GM04504 (cell line): ENCODE data around the gene KRTAP10-9.
"Not testable (repeated sequence)": the region's sequence is repeated elsewhere in the genome, so short reads cannot be mapped to it uniquely, and the experiment has no call there.

ENCODE experiments used
- DNase-seq: peaks from one replicate; pipeline ENCODE4 v3.0.0-alpha.2; 2012; ENCODE audit warnings: low read depth

KRTAP10-9 gene

GRCh38 chr21:44643741-44644310, 16.9 kb downstream of the KRTAP10-9 start:
- DNase-seq, result no peak

GRCh38 chr21:44644878-44645277, 18.0 kb downstream of the KRTAP10-9 start:
- no peak for DNase-seq

DNA sequence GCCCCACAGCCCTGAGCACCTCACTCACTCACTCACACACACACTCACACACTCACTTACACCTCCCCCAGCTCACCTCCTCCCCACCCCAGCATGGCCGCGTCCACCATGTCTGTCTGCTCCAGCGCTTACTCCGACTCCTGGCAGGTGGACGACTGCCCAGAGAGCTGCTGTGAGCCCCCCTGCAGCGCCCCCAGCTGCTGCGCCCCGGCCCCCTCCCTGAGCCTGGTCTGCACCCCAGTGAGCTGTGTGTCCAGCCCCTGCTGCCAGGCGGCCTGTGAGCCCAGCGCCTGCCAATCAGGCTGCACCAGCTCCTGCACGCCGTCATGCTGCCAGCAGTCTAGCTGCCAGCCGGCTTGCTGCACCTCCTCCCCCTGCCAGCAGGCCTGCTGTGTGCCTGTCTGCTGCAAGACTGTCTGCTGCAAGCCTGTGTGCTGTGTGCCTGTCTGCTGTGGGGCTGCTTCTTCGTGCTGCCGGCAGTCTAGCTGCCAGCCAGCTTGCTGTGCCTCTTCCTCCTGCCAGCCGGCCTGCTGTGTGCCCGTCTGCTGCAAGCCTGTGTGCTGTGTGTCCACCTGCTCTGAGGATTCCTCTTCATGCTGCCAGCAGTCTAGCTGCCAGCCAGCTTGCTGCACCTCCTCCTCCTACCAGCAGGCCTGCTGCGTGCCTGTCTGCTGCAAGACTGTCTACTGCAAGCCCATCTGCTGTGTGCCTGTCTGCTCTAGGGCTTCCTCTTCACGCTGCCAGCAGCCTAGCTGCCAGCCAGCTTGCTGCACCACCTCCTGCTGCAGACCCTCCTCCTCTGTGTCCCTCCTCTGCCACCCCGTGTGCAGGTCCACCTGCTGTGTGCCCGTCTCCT, 19.7 kb downstream of the KRTAP10-9 start, which contains the start of gene KRTAP10-11:
Gene KRTAP10-11, plus strand, starts transcription at position 49 of the 856 bp plus-strand sequence. Its CDS starts 45 bp downstream, at position 94.
- DNase-seq, result not testable (repeated sequence)

DNA sequence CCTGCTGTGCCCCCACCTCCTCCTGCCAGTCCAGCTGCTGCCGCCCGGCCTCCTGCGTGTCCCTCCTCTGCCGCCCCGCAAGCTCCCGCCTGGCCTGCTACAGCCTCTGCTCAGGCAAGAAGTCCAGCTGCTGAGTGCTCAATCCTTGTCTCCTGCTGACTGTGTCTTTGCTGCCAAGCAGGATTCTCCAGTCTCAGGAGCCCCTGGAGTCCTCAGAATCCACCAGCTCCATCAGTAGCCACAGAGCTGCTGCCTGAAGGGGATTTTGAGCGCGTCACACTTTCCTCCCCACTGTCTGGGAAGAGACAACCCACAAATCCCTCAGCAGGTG, 20.3 kb downstream of the KRTAP10-9 start:
- no peak for DNase-seq

- DNase-seq, result no peak
These were observed 21.8 kb downstream of the KRTAP10-9 start for GRCh38 chr21:44648557-44649311.

DNA sequence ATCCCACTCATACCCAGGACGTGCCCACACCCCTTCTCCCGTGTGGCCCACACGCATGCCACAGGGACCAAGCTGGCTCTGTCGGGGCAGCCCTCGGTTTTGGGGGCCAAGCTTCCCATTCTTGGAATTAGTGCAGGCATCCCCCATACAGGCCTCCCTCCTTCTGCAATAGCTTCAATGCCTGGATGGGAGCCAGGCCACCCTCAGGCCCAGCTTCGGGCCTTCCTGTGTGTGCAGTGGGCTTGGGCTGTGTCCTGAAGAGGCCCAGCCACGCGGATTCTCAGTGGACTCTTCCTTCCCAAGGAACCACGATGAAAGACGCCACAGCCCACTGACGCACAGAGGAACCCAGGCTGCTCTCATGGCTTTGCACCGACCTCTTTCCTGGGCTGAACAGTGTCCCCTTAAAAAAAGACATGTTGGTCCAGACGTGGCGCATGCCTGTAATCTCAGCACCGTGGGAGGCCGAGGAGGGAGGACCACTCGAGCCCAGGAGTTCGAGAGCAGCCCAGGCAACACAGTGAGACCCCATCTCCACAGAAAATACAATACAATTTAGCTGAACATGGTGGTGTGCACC, 22.7 kb downstream of the KRTAP10-9 start:
- no peak for DNase-seq

GRCh38 chr21:44650265-44650972, 23.5 kb downstream of the KRTAP10-9 start:
- DNase-seq, result no peak

DNA sequence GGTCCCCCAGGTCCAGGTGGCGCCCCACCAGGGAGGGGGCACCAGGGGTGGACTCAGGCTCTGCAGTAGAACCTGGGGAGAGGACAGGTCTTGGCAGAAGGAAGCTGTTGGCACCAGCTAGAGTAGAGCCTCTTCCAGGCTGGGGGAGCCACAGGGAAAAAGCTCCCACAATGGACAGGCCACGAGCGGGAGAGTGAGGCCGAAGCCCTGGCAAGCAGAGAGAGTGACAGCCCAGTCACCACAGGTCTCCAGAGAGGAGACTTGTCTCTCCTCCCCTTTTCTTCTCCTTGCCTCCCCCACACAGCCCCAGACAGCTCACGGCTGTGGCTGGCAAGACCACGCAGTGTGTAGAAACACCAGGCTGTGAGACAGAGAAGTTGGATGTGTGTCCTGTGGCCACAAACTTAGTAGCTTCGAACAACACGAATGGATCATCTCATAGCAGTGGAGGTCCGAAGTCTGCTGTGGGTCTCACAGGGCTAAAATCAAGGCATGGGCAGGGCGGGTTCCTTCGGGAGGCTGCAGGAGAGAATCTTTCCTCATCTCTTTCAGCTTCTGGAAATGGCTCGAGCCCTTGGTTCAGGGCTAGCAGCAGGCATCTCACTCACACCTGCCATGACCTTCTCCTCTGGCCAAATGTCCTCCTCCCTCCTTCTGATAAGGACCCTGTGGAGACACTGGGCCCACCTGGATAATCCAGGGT, 24.2 kb downstream of the KRTAP10-9 start:
- no peak for DNase-seq

- DNase-seq, result no peak
These were observed 26.2 kb downstream of the KRTAP10-9 start for GRCh38 chr21:44653123-44653522.

DNA sequence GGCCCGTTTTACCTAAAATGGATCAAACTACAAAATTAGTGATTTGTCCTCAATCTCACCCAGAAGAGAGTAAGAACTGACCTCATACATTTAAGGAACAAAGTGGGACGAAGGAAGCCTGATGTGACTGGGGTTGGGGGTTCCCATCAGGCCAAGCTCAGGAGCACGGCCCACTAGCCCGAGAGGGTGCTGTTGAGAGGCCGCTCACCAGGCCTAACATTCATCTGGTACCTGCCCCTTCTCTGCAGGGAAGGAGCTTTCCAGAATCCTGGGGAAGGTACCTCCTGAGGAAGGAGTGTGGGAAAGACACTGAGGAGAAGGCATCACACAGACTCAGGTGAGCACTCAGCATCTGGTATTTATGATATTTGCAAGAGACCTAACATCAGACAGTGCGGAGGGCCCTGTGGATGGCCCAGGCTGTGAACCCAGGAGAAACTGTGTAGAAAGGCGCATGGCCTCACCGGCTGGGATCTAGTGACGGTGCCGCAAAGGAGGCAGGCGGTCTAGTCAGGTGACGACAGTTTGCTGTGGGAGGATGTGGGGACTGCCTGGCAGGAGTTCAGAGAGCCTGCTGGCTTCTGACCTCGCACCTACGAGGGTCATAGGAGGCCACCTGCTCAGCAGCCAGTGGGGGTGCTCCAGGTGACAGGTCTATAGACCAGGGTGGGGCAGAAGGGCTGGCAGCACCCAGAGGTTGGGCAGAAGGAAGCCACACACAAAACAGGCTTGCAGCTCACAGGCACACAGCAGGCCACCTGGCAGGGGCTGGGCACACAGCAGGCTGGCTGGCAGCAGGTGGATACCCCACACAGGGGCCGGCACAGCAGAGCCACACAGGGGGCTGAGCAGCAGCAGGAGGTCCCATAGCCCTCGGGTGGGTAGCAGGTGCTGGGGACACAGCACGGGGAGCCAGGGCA, 27.0 kb downstream of the KRTAP10-9 start:
- no peak for DNase-seq

DNA sequence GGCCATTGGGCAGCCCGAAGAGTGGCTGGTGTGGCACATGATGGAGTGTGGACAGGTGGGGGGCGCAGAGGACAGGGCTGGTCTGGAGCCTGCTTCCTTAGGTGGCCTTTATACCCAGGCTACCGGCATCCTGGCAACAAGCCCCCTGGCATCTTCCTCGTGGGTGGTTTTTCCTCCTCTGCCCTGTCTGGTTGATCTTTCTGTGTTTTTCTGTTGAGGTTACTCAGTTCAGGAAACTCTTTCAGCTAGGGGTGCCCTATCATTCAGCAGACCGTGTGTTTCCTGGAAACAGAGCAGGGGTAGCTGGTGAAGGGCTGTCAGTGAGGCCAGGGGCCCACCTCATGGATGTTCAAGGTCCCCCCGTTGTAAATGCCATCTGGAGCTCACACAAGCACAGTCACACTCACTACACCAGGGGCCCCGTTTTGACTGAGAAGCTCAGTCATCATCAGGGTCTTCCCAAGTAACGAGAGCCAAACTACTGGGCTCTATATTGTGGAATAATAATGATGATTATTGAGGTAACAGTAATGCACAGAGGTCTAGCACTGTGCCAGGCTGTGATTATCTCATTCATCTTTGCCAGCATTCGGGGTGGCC, 27.8 kb downstream of the KRTAP10-9 start, which contains the start of gene KRTAP12-4:
Gene KRTAP12-4, minus strand, starts transcription at position 84 of the 600 bp plus-strand sequence. Its CDS starts 45 bp downstream, at position 39.
- no peak for DNase-seq

DNA sequence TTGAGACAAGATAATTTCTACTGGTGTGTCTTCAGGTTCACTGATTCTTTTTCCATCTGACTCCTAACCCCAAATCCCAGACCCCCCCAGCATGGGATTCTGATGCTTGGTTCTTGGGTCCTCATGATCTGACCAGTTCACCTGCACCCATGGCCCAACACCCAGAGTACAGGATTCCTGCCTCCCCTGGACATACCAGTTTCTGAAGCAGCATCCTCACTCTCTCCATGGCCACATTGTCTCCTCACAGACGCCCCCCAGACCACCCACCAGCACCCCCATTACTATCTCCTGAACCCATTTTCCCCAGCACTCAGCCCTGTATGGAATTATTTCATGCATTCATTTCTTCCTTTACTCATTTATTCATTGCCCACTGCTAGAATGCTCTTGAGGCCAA, 30.0 kb downstream of the KRTAP10-9 start:
- no peak for DNase-seq

GRCh38 chr21:44657635-44658540, 31.0 kb downstream of the KRTAP10-9 start, which contains the start of gene KRTAP12-3:
Gene KRTAP12-3 (plus strand): TSS chr21:44657932. CDS start chr21:44657980, 48 bp downstream.
- DNase-seq, result no peak

- no peak for DNase-seq
These were observed 31.6 kb downstream of the KRTAP10-9 start for GRCh38 chr21:44658541-44658910.

- no peak for DNase-seq
These were observed 32.2 kb downstream of the KRTAP10-9 start for GRCh38 chr21:44658913-44659595.

GRCh38 chr21:44661567-44661966, 34.7 kb downstream of the KRTAP10-9 start:
- not testable (repeated sequence) for DNase-seq

DNA sequence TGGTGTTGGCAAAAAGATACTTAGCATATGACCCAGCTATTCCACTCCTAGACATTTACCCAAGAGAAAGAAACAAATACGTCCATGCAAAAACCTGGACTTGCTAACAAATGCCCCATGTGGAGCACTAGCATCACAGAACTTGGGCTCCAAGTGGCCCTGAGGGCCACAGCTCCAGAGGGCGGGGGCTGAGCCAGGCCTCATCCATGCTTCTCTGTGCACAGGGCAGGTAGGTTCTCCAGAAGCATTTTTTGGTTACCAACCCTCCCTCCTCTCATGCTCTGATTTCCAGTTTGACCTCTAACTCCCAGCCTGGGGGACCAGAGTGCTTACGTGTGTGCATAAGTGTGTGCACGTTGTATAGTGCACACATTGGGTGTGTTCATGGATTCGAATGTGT, 37.8 kb downstream of the KRTAP10-9 start:
- DNase-seq, result no peak
